A172 (cell line): ENCODE results near the gene SMOC2. TPM values are rescaled to one million over a fixed set of nuclear protein-coding genes. Genes with fewer than 3 reads are reported as not detected.

Experiments used
- DNase-seq: peaks from one replicate; pipeline ENCODE4 v3.0.0-alpha.2; 2015; ENCODE audit warnings: low spot score
- total RNA-seq: library from RNA; depleted of rRNA; stranded (reverse); fragments of >200 nt; shearing (Covaris generic); gene quantifications from 2 replicates; pipeline ENCODE4 v1.2.3, GENCODE V29; 2014; rRNA removed

Gene SMOC2
- not detected in 2 replicates for total RNA-seq

- DNase-seq: no peak
Measured at GRCh38 chr6:168440520-168441433, at the start of gene SMOC2. SMOC2 (plus strand) TSS chr6:168441184; CDS start chr6:168441371, 187 bp downstream.

GRCh38 chr6:168393126-168393870 lies 47.7 kb upstream of the SMOC2 start:
- DNase-seq: no peak

- DNase-seq: no peak
Measured at GRCh38 chr6:168394606-168395005, 46.4 kb upstream of the SMOC2 start.

- no peak for DNase-seq
Measured at GRCh38 chr6:168395983-168396382, 45.0 kb upstream of the SMOC2 start.

- DNase-seq: no peak
Measured at GRCh38 chr6:168396561-168396960, 44.4 kb upstream of the SMOC2 start.

- no peak for DNase-seq
Measured at GRCh38 chr6:168397012-168397411, 44.0 kb upstream of the SMOC2 start.

- DNase-seq: no peak
Measured at GRCh38 chr6:168400037-168400436, 40.9 kb upstream of the SMOC2 start.

- no peak for DNase-seq
Measured at GRCh38 chr6:168403370-168404005, 37.5 kb upstream of the SMOC2 start.

GRCh38 chr6:168404560-168404959 lies 36.4 kb upstream of the SMOC2 start:
- DNase-seq: no peak

GRCh38 chr6:168407842-168408241 lies 33.1 kb upstream of the SMOC2 start:
- DNase-seq: no peak

- no peak for DNase-seq
Measured at GRCh38 chr6:168408504-168409136, 32.4 kb upstream of the SMOC2 start.

- DNase-seq: no peak
Measured at GRCh38 chr6:168410035-168410434, 30.9 kb upstream of the SMOC2 start.

- DNase-seq: no peak
Measured at GRCh38 chr6:168410554-168411011, 30.4 kb upstream of the SMOC2 start.

- DNase-seq: no peak
Measured at GRCh38 chr6:168411130-168411529, 29.9 kb upstream of the SMOC2 start.

GRCh38 chr6:168411793-168412192 lies 29.2 kb upstream of the SMOC2 start:
- no peak for DNase-seq

- no peak for DNase-seq
Measured at GRCh38 chr6:168412456-168412855, 28.5 kb upstream of the SMOC2 start.

GRCh38 chr6:168413018-168413720 lies 27.8 kb upstream of the SMOC2 start:
- DNase-seq: no peak

GRCh38 chr6:168413856-168414255 lies 27.1 kb upstream of the SMOC2 start:
- DNase-seq: no peak

GRCh38 chr6:168414336-168415097 lies 26.5 kb upstream of the SMOC2 start:
- DNase-seq: no peak
